ENCODE measurements around the gene WT1. TPM values are rescaled to one million over a fixed set of nuclear protein-coding genes. Genes with fewer than 3 reads are reported as not detected.
"Not testable (repeated sequence)": the region's sequence is repeated elsewhere in the genome, so short reads cannot be mapped to it uniquely, and the experiment has no call there.

Gene WT1
- total RNA-seq, 1 donor from 2014 or later: not detected

DNA sequence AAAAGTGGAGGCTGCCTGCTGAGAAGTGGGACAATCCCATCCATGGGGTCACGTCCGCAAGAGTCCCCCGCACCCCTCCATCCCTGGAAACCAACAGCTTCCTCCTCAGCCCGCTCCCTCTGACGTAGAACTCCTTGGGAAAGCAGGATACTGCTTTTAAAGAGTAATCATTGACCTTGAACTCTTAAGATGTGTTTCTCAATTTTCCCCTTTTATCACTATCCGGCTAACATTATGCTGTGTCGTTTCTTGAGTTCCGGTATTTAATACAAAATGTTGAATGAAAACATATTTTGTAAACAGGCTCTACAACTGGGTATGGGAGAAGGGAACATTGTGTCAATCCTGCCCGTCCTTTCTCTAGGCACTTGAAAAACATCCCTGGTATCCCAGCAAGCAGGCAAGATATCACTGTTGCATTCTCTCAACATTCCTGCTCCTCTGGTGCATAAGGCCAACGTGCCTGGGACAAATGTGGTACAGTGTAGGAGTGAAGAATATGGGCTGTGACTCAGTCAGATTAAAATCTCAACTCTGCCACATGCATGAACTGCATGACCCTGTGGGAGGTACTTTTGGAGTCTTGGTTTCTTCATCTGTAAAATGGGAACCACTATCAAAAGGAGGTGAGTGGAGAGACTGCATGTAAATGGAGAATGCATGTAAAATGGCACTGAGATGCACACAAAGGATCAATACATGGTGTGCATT lies 52.8 kb downstream of the WT1 start:
- Mint-ChIP-seq H3K27me3 (peaks cover 8% of the 10 kb centered on the region), H3K27ac (no peak overlapping the region), H3K36me3 (ENCODE audit: low read depth) (no peaks in the 10 kb centered on the region), H3K9me3 (no peaks in the 10 kb centered on the region), H3K4me3 (no peak overlapping the region), H3K4me1 (no peaks in the 10 kb centered on the region)
- POLR2A ChIA-PET: no interaction called here
- ATAC-seq (ENCODE audit: low read depth) (no peak), DNase-seq (no peak)
- CTCF ChIA-PET: no interaction called here
- TF ChIP-seq, protein P1, sequence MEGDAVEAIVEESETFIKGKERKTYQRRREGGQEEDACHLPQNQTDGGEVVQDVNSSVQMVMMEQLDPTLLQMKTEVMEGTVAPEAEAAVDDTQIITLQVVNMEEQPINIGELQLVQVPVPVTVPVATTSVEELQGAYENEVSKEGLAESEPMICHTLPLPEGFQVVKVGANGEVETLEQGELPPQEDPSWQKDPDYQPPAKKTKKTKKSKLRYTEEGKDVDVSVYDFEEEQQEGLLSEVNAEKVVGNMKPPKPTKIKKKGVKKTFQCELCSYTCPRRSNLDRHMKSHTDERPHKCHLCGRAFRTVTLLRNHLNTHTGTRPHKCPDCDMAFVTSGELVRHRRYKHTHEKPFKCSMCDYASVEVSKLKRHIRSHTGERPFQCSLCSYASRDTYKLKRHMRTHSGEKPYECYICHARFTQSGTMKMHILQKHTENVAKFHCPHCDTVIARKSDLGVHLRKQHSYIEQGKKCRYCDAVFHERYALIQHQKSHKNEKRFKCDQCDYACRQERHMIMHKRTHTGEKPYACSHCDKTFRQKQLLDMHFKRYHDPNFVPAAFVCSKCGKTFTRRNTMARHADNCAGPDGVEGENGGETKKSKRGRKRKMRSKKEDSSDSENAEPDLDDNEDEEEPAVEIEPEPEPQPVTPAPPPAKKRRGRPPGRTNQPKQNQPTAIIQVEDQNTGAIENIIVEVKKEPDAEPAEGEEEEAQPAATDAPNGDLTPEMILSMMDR (IDR thresholded peaks at IDR 0.05): no peak
- intact Hi-C loops (cut with micrococcal nuclease): no loop called here

DNA sequence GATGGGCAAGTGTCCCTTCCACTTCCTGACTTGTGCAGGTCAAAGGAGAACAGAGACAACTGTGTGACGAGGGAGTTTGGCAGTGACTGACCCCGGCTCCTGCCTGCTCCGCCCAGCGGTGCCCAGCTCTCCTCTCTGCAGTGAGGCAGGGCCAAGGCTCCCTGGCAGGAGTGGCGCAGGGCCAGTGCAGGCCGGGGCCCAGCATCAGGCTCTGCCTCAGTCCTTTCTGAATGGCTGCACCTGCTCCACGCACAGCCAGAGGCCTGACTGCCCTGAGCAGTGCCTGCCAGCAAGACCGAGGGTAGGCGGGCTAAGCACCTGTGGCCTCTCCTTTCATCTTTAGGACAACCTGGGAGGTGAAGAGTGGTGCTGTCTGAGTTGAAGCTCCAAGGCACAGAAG lies 54.2 kb downstream of the WT1 start:
- intact Hi-C loops (cut with micrococcal nuclease): no loop called here
- Mint-ChIP-seq H3K27me3 (peaks cover 8% of the 10 kb centered on the region), H3K9me3 (no peaks in the 10 kb centered on the region), H3K36me3 (ENCODE audit: low read depth) (no peaks in the 10 kb centered on the region), H3K4me1 (no peaks in the 10 kb centered on the region), H3K27ac (no peak overlapping the region), H3K4me3 (no peak overlapping the region)
- POLR2A ChIA-PET: no interaction called here
- TF ChIP-seq, protein P1 (IDR thresholded peaks at IDR 0.05): no peak
- no peak for DNase-seq
- ATAC-seq (ENCODE audit: low read depth): no peak
- CTCF ChIA-PET: no interaction called here

DNA sequence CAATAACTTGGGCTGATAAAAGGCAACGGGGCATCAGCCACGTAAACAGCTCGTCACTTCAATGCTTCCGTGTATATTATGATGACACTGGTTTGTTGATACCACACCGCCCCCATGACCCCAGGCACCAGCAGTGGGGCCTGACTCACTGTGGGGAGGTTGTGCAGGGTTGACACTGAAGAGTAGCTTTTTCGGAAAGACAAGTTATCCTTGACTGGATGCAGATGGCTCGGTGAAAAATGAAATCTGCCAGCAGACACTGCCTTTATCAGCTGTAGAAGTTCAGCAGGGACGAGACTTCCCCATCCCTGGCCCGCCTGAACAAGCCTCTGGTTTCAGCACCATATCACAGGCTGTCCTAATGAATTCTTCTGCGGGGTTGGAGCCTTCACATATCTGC lies 55.6 kb downstream of the WT1 start:
- Mint-ChIP-seq H3K27ac (no peak overlapping the region), H3K4me1 (no peaks in the 10 kb centered on the region), H3K27me3 (peaks cover 5% of the 10 kb centered on the region), H3K4me3 (no peak overlapping the region), H3K36me3 (ENCODE audit: low read depth) (no peaks in the 10 kb centered on the region), H3K9me3 (no peaks in the 10 kb centered on the region)
- CTCF ChIA-PET: no interaction called here
- intact Hi-C loops (cut with micrococcal nuclease): loop anchor here (10.0 kb wide), 1 partner anchor 65 kb away; no protein-coding TSS in a partner anchor
- TF ChIP-seq, protein P1 (IDR thresholded peaks at IDR 0.05): no peak
- ATAC-seq (ENCODE audit: low read depth) (no peak), DNase-seq (no peak)
- POLR2A ChIA-PET: no interaction called here

DNA sequence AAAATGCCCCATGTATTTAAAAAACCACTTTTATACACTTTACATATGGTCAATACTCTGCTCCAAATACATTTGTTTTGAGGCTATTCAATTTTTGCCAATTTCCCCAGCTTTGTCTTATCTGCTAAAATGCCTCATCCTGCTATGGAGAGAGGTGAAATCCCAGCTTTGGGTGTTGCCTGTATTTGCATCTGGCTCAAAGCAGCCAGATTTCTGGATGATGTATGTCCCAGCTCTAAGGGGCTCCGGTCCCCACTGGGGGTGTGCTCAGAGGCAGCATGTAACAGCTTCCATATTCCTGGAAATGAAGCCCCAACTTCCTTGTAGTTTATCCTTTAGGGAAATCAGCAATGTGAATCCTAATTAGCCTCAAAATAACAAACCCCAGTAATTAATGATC lies 59.5 kb downstream of the WT1 start:
- Mint-ChIP-seq H3K4me1 (no peaks in the 10 kb centered on the region), H3K36me3 (ENCODE audit: low read depth) (no peaks in the 10 kb centered on the region), H3K27me3 (no peaks in the 10 kb centered on the region), H3K4me3 (no peak overlapping the region), H3K27ac (no peak overlapping the region), H3K9me3 (peaks cover under 1% of the 10 kb centered on the region)
- ChIA-PET POLR2A (no interaction called here), CTCF (no interaction called here)
- TF ChIP-seq, protein P1 (IDR thresholded peaks at IDR 0.05): no peak
- intact Hi-C loops (cut with micrococcal nuclease): loop anchor here (10.0 kb wide), 1 partner anchor 61 kb away; no protein-coding TSS in a partner anchor
- no peak for ATAC-seq (ENCODE audit: low read depth)
- no peak for DNase-seq

DNA sequence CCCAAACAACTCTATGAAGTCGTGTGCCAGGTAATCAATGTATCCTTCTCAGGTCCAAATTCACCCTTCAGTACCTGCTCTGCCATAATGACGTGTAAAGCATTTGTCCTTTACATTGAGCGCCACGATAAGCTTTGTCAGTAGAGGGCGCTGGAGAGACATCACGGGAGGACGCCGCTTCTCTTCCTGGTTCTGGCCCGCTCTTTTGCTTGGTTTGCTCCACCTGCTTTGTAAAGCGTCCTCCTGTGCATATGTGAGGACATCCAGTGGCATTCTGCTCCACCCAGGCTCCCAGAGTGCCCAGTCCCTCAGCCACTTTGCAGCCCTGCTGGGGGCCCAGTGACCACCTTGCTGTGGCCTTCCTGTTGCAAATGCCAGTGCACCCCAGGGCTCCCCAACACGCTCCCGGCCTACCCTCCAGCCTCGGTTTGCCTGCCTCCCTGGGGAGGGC lies 61.1 kb downstream of the WT1 start:
- Mint-ChIP-seq H3K27ac (no peak overlapping the region), H3K27me3 (no peaks in the 10 kb centered on the region), H3K4me1 (no peaks in the 10 kb centered on the region), H3K36me3 (ENCODE audit: low read depth) (no peaks in the 10 kb centered on the region), H3K4me3 (no peak overlapping the region), H3K9me3 (peaks cover 10% of the 10 kb centered on the region)
- DNase-seq (no peak), ATAC-seq (ENCODE audit: low read depth) (no peak)
- ChIA-PET CTCF (no interaction called here), POLR2A (no interaction called here)
- intact Hi-C loops (cut with micrococcal nuclease): loop anchor here (10.0 kb wide), 1 partner anchor 59 kb away; no protein-coding TSS in a partner anchor
- TF ChIP-seq, protein P1 (IDR thresholded peaks at IDR 0.05): no peak

DNA sequence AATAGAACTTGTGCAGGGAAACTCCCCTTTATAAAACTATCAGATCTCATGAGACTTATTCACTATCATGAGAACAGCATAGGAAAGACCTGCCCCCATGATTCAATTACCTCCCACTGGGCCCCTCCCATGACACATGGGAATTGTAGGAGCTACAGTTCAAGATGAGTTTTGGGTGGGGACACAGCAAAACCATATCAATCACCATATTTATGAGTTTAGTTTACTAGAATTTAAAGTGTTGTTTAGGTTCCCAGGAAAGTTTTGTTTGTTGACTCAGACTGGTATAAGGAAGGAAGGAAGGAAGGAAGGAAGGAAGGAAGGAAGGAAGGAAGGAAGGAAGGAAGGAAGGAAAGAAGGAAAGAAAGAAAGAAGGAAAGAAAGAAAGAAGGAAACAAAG lies 65.4 kb downstream of the WT1 start:
- ATAC-seq (ENCODE audit: low read depth); H3K36me3 Mint-ChIP-seq (ENCODE audit: low read depth); H3K27ac Mint-ChIP-seq; DNase-seq; H3K4me1 Mint-ChIP-seq; H3K4me3 Mint-ChIP-seq; POLR2A ChIA-PET; H3K27me3 Mint-ChIP-seq; CTCF ChIA-PET: not testable (repeated sequence)
- peaks cover 20% of the 10 kb centered on the region for H3K9me3 Mint-ChIP-seq
- intact Hi-C loops (cut with micrococcal nuclease): loop anchor here (10.0 kb wide), 1 partner anchor 55 kb away; no protein-coding TSS in a partner anchor

Measured in activated B cell treated with CpG ODN at 0.5 μM for 24 hours (primary cell).